A673 (cell line): ENCODE measurements around the gene PDHB. TPM values are rescaled to one million over a fixed set of nuclear protein-coding genes. Genes with fewer than 3 reads are reported as not detected.

ENCODE experiments used
- BruUV-seq: library from RNA; stranded (reverse); fragments of 400-500 nt; replicated peaks from 2 replicates; lab custom pipeline; 2021; lab: Mats Ljungman, UMichigan
- CTCF ChIA-PET: fragments of 300-600 bp; sonication (Branson Sonifier 250); formaldehyde crosslinking; loops from one replicate; lab custom pipeline; 2022; ENCODE audit warnings: antibody characterized with exemption; lab: Charles Lee
- POLR2A ChIA-PET: fragments of 300-600 bp; sonication (Branson Sonifier 250); formaldehyde crosslinking; loops from one replicate; lab custom pipeline; 2022; ENCODE audit warnings: antibody characterized with exemption; ENCODE audit not compliant: low non-redundant PET; lab: Charles Lee
- DNase-seq: peaks from one replicate; pipeline ENCODE4 v3.0.0-alpha.2; 2015; ENCODE audit warnings: low spot score
- H3K27ac ChIP-seq: fragments of 200-600 bp; sonication (generic); 2 replicates; pipeline ENCODE4 v1.5.1; 2016; ENCODE audit warnings: mixed run types, low read depth, mild to moderate bottlenecking, mixed read lengths, antibody characterized with exemption, low read length; ENCODE audit not compliant: poor library complexity, severe bottlenecking
- H3K27me3 ChIP-seq: fragments of 200-600 bp; sonication (generic); replicated peaks from 2 replicates; pipeline ENCODE4 v1.6.1; 2017; ENCODE audit warnings: mixed run types, low read depth, mild to moderate bottlenecking, mixed read lengths, antibody characterized with exemption, low read length; ENCODE audit not compliant: insufficient read depth, poor library complexity
- H3K36me3 ChIP-seq: fragments of 200-600 bp; sonication (generic); 2 replicates; pipeline ENCODE4 v1.6.1; 2016; ENCODE audit warnings: mixed run types, mild to moderate bottlenecking, mixed read lengths, antibody characterized with exemption, low read length; ENCODE audit not compliant: insufficient read depth, poor library complexity, severe bottlenecking
- H3K4me1 ChIP-seq: fragments of 200-600 bp; sonication (generic); 2 replicates; pipeline ENCODE4 v1.6.1; 2017; ENCODE audit warnings: mixed run types, mild to moderate bottlenecking, mixed read lengths, antibody characterized with exemption, low read length; ENCODE audit not compliant: insufficient read depth, poor library complexity, severe bottlenecking
- H3K4me3 ChIP-seq: fragments of 200-600 bp; sonication (generic); 2 replicates; pipeline ENCODE4 v1.5.1; 2016; ENCODE audit warnings: low read depth, mixed run types, mild to moderate bottlenecking, mixed read lengths, low read length; ENCODE audit not compliant: poor library complexity, severe bottlenecking
- H3K9me3 ChIP-seq: fragments of 200-600 bp; sonication (generic); 2 replicates; pipeline ENCODE4 v1.6.1; 2016; ENCODE audit warnings: mixed run types, low read depth, mild to moderate bottlenecking, mixed read lengths, antibody characterized with exemption, low read length; ENCODE audit not compliant: poor library complexity, severe bottlenecking
- CTCF ChIP-seq: fragments of 300-800, 200-600 bp; sonication (generic); conservative IDR thresholded peaks from 2 replicates; pipeline ENCODE4 v1.5.1; 2017; ENCODE audit warnings: low read depth, mild to moderate bottlenecking, antibody characterized with exemption, low read length, moderate library complexity, mixed read lengths
- EZH2 ChIP-seq: fragments of 200-600 bp; sonication (generic); IDR thresholded peaks from 2 replicates; pipeline ENCODE4 v1.6.1; 2017; ENCODE audit warnings: borderline replicate concordance, low read depth, mild to moderate bottlenecking, mixed read lengths, antibody characterized with exemption, low read length; ENCODE audit not compliant: poor library complexity, severe bottlenecking
- intact Hi-C: fragments of 100-400 bp; cut with micrococcal nuclease; formaldehyde crosslinking; loops from one replicate; pipeline ENCODE4 v1.10.0; 2022; ENCODE audit not compliant: unreplicated experiment
- total RNA-seq: library from RNA; stranded (reverse); gene quantifications from 2 replicates; pipeline ENCODE4 v1.2.3, GENCODE V29; 2021

The PDHB gene
- total RNA-seq, 1 experiment from 2014 or later, result 56.0 TPM

GRCh38 chr3:58383476-58383875 is 50.2 kb downstream of the PDHB start:
- POLR2A ChIA-PET, result no interaction called here
- peaks cover 24% of the 10 kb centered on the region for H3K4me1 ChIP-seq
- no peak for DNase-seq
- no peak overlapping the region for H3K4me3 ChIP-seq
- intact Hi-C loops, result no loop called here
- CTCF ChIA-PET, result no interaction called here
- no peaks in the 10 kb centered on the region for H3K9me3 ChIP-seq
- BruUV-seq, result no TSS peak
- TF ChIP-seq CTCF, result no peak
- no peak for TF ChIP-seq EZH2
- no peak overlapping the region for H3K27ac ChIP-seq
- H3K36me3 ChIP-seq, result no peaks in the 10 kb centered on the region
- no peaks in the 10 kb centered on the region for H3K27me3 ChIP-seq

- TF ChIP-seq EZH2 (no peak), CTCF (no peak)
- CTCF ChIA-PET, result no interaction called here
- Histone ChIP-seq H3K9me3 (no peaks in the 10 kb centered on the region), H3K36me3 (no peaks in the 10 kb centered on the region), H3K27ac (no peak overlapping the region), H3K27me3 (no peaks in the 10 kb centered on the region), H3K4me3 (no peak overlapping the region), H3K4me1 (peaks cover 4% of the 10 kb centered on the region)
- no peak for DNase-seq
- BruUV-seq, result no TSS peak
- intact Hi-C loops, result no loop called here
- POLR2A ChIA-PET, result no interaction called here
These were observed 54.1 kb downstream of the PDHB start for GRCh38 chr3:58379351-58380073.

- no peaks in the 10 kb centered on the region for H3K27me3 ChIP-seq
- no peaks in the 10 kb centered on the region for H3K4me1 ChIP-seq
- DNase-seq, result no peak
- no TSS peak for BruUV-seq
- H3K27ac ChIP-seq, result no peak overlapping the region
- no peaks in the 10 kb centered on the region for H3K9me3 ChIP-seq
- ChIA-PET POLR2A (no interaction called here), CTCF (no interaction called here)
- H3K4me3 ChIP-seq, result no peak overlapping the region
- no peak for TF ChIP-seq CTCF
- no peak for TF ChIP-seq EZH2
- H3K36me3 ChIP-seq, result no peaks in the 10 kb centered on the region
- intact Hi-C loops, result no loop called here
These were observed 55.9 kb downstream of the PDHB start for GRCh38 chr3:58377750-58378149.

Other genes starting within 250 kb of the PDHB start
- gene DNASE1L3, start 222.9 kb downstream of the PDHB start, total RNA-seq, result not detected in 2 replicates
- gene ABHD6, start 196.0 kb downstream of the PDHB start, total RNA-seq, result 154 and 155 TPM in 2 replicates
- 17.4 and 18.2 TPM in 2 replicates for gene RPP14, start 127.6 kb downstream of the PDHB start, total RNA-seq
- gene HTD2, start 127.3 kb downstream of the PDHB start, total RNA-seq, result 9.0 and 9.6 TPM in 2 replicates
- gene PXK, start 100.9 kb downstream of the PDHB start, total RNA-seq, result 13.2 and 14.2 TPM in 2 replicates
- gene KCTD6, start 58.3 kb upstream of the PDHB start, total RNA-seq, result 14.2 and 14.3 TPM in 2 replicates
- 5.4 and 7.2 TPM in 2 replicates for gene ACOX2, start 103.4 kb upstream of the PDHB start, total RNA-seq
- gene FAM107A, start 143.6 kb upstream of the PDHB start, total RNA-seq, result not detected in 2 replicates
- gene FAM3D, start 232.9 kb upstream of the PDHB start, total RNA-seq, result not detected in 2 replicates